Lung (tissue), 12 donors: ENCODE measurements around the gene TMEM125. TPM values are rescaled to one million over a fixed set of nuclear protein-coding genes. Genes with fewer than 3 reads are reported as not detected.

Experiments
- ATAC-seq: fragments of 200-7000 bp; cut with Tn5 transposase; one replicate; pipeline ENCODE4 v1.9.1; 2020; ENCODE audit warnings: moderate number of reproducible peaks; ENCODE audit not compliant: insufficient read depth, low FRiP score
- DNase-seq, 3 donors: peaks; one replicate each; pipeline ENCODE4 v3.0.0-alpha.2; 2013 to 2017
- H3K27ac ChIP-seq, 2 donors: one replicate each; pipeline ENCODE4 v1.5.1; 2013; ENCODE audit warnings: mild to moderate bottlenecking in 2 of 2, moderate library complexity in 2 of 2, control low read depth in 1 of 2, inconsistent platforms in 1 of 2, low read depth in 1 of 2, low read length in 1 of 2
- H3K27me3 ChIP-seq, 3 donors: one replicate each; pipeline ENCODE4 v1.5.1; 2013; ENCODE audit warnings: low read length in 2 of 3; ENCODE audit not compliant: control insufficient read depth in 3 of 3, insufficient read depth in 3 of 3
- H3K36me3 ChIP-seq, 4 donors: one replicate each; pipeline ENCODE4 v1.5.1; 2013; ENCODE audit warnings: low read length in 4 of 4, mild to moderate bottlenecking in 1 of 4, moderate library complexity in 1 of 4; ENCODE audit not compliant: control insufficient read depth in 4 of 4, insufficient read depth in 4 of 4
- H3K4me1 ChIP-seq, 5 donors: one replicate each; pipeline ENCODE4 v1.5.1; 2013; ENCODE audit warnings: low read length in 5 of 5, mild to moderate bottlenecking in 2 of 5, moderate library complexity in 1 of 5; ENCODE audit not compliant: control insufficient read depth in 5 of 5, insufficient read depth in 5 of 5
- H3K4me3 ChIP-seq: one replicate; pipeline ENCODE4 v1.5.1; 2013; ENCODE audit warnings: mild to moderate bottlenecking, control low read depth, moderate library complexity
- H3K9ac ChIP-seq, 2 donors: one replicate each; pipeline ENCODE4 v1.5.1; 2013; ENCODE audit warnings: low read length in 2 of 2, control low read depth in 1 of 2; ENCODE audit not compliant: insufficient read depth in 1 of 2
- H3K9me3 ChIP-seq, 4 donors: one replicate each; pipeline ENCODE4 v1.5.1; 2013; ENCODE audit warnings: low read length in 3 of 4, mild to moderate bottlenecking in 1 of 4, moderate library complexity in 1 of 4; ENCODE audit not compliant: control insufficient read depth in 4 of 4, insufficient read depth in 3 of 4
- WGBS, 2 donors: extraction: QIAGEN DNeasy Blood & Tissue Kit; methylation state at CpG; one replicate each; pipeline ENCODE4 v1.1.7; 2013; 5-methylcytosine and 5-hydroxymethylcytosine counted together
- polyA plus RNA-seq, 2 donors: library from polyadenylated mRNA; stranded (reverse); fragments of 200-250 nt; gene quantifications; one replicate each; pipeline ENCODE4 v1.2.1, GENCODE V29; 2013
- total RNA-seq, 2 donors: library from RNA; depleted of rRNA in 1 of 2; stranded (reverse); fragments of >200 nt in 1 of 2; gene quantifications; one replicate each; pipeline ENCODE4 v1.2.1, GENCODE V29; 2014 to 2021
- TF ChIP-seq, protein P1 (sequence below): IDR thresholded peaks from 2 replicates; pipeline ENCODE4 v1.5.1; 2012; ENCODE audit warnings: mild to moderate bottlenecking; ENCODE audit errors: control extremely low read depth, extremely low read depth
- donor health status: control.
- donor health status: control.
- donor health status: Bipolar disorder and iron deficiency.
- donor health status: healthy.
- donor health status: DM: yes; HTN: yes; CAD: no.

The TMEM125 gene
- total and polyA plus RNA-seq, 4 donors = 41.0 to 228 (median 114) TPM

DNA sequence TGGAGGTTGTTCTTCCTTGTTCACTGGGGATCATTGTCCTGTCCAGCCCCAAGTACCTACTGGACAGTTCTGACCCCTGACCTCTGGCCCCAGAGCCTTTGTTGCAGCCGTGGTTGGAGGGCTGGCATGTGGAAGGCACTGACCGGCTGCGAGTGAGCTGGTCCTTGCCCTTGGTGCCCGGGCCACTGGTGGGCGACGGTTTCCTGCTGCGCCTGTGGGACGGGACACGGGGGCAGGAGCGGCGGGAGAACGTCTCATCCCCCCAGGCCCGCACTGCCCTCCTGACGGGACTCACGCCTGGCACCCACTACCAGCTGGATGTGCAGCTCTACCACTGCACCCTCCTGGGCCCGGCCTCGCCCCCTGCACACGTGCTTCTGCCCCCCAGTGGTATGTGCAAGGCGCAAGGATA is 42.4 kb downstream of the TMEM125 start:
- no peak overlapping the region for H3K27ac ChIP-seq
- no peak for ATAC-seq
- no peak for DNase-seq

GRCh38 chr1:43312663-43313515 is 43.1 kb downstream of the TMEM125 start:
- Histone ChIP-seq H3K9ac (no peak overlapping the region), H3K36me3 (peaks cover 0 to 6% (median 0%) of the 10 kb centered on the region in 4 donors), H3K4me3 (no peak overlapping the region), H3K4me1 (peaks cover 0 to 5% (median 0%) of the 10 kb centered on the region in 5 donors), H3K27me3 (no peaks in the 10 kb centered on the region), H3K27ac (no peak overlapping the region), H3K9me3 (no peaks in the 10 kb centered on the region)
- 92 to 95% methylated on average over 24 of the region's 24 CpGs for WGBS, 2 donors
- DNase-seq (no peak), ATAC-seq (no peak)
- TF ChIP-seq, protein P1, sequence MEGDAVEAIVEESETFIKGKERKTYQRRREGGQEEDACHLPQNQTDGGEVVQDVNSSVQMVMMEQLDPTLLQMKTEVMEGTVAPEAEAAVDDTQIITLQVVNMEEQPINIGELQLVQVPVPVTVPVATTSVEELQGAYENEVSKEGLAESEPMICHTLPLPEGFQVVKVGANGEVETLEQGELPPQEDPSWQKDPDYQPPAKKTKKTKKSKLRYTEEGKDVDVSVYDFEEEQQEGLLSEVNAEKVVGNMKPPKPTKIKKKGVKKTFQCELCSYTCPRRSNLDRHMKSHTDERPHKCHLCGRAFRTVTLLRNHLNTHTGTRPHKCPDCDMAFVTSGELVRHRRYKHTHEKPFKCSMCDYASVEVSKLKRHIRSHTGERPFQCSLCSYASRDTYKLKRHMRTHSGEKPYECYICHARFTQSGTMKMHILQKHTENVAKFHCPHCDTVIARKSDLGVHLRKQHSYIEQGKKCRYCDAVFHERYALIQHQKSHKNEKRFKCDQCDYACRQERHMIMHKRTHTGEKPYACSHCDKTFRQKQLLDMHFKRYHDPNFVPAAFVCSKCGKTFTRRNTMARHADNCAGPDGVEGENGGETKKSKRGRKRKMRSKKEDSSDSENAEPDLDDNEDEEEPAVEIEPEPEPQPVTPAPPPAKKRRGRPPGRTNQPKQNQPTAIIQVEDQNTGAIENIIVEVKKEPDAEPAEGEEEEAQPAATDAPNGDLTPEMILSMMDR = no peak

More for the DNA sequence above, 42.4 kb downstream of the TMEM125 start:
- Histone ChIP-seq H3K9me3 (no peaks in the 10 kb centered on the region), H3K9ac (no peak overlapping the region), H3K4me3 (no peak overlapping the region), H3K36me3 (peaks cover 0 to 9% (median 0%) of the 10 kb centered on the region in 4 donors), H3K27me3 (no peaks in the 10 kb centered on the region), H3K4me1 (peaks cover 0 to 5% (median 0%) of the 10 kb centered on the region in 5 donors)
- TF ChIP-seq, protein P1 = no peak
- WGBS, 2 donors = 88 to 93% methylated on average over 19 of the region's 19 CpGs

- Histone ChIP-seq H3K36me3 (peaks cover 0 to 6% (median 0%) of the 10 kb centered on the region in 4 donors), H3K27me3 (no peaks in the 10 kb centered on the region), H3K4me3 (no peak overlapping the region), H3K9me3 (no peaks in the 10 kb centered on the region), H3K9ac (no peak overlapping the region), H3K4me1 (peaks cover 0 to 6% (median 0%) of the 10 kb centered on the region in 5 donors), H3K27ac (no peak overlapping the region)
- DNase-seq (no peak), ATAC-seq (no peak)
- TF ChIP-seq, protein P1 = no peak
- whole genome bisulfite sequencing, 2 donors = 85% methylated on average over 10 of the region's 10 CpGs
Measured at GRCh38 chr1:43313771-43314170, 44.0 kb downstream of the TMEM125 start.
